Measurements from ENCODE around the gene PI4KA.
"Not testable (repeated sequence)": the region's sequence is repeated elsewhere in the genome, so short reads cannot be mapped to it uniquely, and the experiment has no call there.

PI4KA gene

DNA sequence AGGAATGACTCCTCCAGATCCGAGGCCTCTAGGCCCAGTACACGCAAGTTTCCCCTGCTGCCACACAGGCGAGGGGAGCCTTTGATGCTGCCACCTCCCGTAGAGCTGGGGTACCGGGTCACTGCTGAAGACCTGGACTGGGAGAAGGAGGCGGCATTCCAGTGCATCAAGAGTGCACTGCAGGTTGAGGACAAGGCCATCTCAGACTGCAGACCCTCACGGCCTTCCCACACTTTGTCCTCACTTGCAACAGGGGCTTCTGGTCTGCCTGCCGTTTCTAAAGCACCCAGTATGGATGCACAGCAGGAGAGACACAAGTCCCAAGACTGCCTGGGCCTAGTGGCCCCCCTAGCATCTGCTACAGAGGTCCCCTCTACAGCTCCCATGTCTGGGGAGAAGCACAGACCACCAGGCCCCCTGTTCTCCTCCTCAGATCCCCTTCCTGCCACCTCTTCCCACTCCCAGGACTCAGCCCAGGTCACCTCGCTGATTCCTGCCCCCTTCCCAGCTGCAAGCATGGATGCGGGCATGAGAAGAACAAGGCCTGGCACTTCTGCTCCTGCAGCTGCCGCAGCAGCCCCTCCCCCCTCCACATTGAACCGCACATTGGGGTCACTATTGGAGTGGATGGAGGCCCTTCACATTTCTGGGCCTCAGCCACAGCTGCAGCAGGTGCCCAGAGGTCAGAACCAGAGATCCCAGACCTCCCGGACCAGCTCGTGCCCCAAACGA lies 167.9 kb downstream of the PI4KA start:
- not testable (repeated sequence) for DNase-seq (ENCODE audit: low spot score)

DNA sequence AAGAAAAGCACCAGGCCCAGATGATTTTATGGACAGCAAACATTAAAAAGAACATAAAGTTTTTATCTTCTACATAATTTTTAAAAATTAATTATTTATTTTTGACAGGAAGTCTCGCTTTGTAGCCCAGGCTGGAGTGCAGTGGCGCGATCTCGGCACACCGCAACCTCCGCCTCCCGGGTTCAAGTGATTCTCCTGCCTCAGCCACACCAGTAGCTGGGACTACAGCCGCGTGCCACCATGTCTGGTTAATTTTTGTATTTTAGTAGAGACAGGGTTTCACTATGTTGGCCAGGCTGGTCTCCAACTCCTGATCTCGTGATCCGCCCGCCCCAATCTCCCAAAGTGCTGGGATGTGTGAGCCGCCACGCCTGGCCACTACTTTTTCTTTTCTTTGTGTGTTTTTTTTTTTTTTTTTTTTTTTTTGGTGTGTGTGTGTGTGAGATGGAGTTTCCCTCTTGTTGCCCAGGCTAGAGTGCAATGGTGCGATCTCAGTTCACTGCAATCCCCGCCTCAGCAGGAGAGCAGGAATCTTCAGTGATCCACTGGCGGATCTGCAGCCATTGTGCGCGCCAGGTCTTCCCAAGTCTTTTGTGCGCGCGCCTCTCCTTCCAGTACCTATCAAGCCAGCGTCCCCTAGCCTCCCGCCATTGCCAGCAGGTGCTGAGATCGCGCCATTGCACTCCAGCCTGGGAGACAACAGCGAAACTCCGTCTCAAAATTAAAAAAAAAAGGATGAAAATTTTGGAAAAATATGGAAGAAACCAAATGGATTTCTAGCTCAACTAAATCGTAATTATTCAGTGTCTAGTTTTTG lies 171.0 kb downstream of the PI4KA start:
- not testable (repeated sequence) for DNase-seq (ENCODE audit: low spot score)

DNA sequence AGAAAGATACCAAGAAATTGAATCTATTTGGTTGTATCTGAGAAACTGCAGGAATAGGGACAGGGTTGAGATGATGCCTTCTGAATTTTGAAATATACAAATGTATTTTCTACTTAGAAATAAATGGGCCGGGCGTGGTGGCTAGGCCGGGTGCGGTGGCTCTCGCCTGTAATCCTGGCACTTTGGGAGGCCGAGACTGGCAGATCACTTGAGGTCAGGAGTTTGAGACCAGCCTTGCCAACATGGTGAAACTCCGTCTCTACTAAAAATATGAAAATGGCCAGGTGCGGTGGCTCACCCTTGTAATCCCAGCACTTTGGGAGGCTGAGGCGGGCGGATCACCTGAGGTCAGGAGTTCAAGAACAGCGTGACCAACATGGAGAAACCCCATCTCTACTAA lies 172.8 kb downstream of the PI4KA start:
- not testable (repeated sequence) for DNase-seq (ENCODE audit: low spot score)

DNA sequence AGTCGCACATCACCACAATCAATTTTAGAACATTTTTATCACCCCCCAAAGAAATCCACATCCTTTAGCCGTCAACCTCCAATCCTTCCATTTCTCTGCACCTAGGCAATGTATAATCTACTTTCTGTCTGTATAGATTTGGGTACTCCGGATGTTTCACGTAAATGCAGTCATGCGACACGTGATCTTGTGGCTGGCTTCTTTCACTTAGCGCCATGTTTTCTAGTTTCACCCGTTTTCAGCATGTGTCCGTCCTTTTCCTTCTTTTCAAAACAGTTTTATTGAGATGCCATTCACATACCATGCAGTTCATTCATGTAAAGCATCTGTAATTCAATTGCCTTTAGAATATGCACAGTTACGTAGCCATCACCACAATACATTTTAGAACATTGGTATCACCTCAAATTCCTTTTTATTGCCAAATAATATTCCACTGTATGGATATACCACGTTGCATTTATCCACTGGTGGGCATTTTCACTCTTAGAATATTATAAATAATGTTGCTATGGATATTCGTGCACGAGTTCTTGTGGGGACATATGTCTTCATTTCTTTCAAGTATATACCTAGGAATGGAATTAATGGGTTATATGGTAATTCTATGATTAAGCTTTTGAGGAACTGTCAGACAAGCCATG lies 179.7 kb downstream of the PI4KA start:
- DNase-seq (ENCODE audit: low spot score) = not testable (repeated sequence)

DNA sequence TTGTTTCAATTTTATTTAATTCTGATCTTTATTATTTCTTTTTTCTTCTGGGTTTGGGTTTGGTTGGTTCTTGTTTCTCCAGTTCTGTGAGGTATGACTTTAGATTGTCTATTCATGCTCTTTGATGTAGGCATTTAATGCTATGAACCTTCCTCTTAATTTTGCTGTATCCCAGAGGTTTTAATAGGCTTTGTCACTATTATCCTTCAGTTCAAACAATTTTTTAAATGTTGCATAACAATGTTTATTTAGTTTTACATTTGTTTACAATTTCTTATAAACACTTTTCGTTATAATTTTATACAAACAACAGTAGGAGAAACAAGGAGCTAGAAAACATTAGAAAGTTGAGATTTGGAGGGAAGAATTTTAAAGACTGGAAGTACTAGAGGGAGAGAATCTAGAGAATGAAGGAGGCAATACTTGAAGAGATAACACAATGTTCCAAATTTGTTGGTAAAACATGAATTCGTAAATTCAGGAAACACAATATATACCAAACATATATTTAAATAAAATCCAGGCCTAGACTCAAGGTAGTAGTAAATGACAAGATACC lies 180.8 kb downstream of the PI4KA start:
- DNase-seq (ENCODE audit: low spot score) = no peak

DNA sequence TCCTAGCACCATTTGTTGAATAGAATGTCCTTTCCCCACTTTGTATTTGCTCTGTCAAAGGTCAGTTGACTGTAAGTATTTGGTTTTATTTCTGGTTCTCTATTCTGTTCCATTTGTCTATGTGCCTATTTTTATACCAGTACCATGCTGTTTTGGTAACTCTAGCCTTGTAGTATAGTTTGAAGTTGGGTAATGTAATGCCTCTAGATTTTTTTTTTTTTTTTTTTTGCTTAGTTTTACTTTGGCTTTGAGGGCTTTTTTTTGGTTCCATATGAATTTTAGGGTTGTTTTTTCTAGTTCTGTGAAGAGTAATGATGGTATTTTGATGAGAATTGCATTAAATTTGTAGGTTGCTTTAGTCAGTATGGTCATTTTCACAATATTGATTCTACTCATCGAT lies 183.0 kb downstream of the PI4KA start:
- not testable (repeated sequence) for DNase-seq (ENCODE audit: low spot score)

DNA sequence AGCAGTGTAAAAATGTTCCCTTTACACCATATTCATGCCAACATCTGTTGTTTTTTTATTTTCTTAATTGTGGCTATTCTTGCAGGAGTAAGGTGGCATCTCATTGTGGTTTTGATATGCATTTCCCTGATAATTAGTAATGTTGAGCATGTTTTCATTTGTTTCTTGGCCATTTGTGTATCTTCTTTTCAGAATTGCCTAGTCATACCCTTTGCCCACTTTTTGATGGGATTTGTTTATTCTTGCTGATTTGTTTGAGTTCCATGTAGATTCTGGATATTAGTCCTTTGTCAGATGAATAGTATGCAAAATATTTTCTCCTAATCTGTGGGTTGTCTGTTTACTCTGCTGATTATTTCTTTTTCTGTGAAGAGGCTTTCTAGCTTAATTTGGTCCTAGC lies 183.6 kb downstream of the PI4KA start:
- DNase-seq (ENCODE audit: low spot score) = no peak

DNA sequence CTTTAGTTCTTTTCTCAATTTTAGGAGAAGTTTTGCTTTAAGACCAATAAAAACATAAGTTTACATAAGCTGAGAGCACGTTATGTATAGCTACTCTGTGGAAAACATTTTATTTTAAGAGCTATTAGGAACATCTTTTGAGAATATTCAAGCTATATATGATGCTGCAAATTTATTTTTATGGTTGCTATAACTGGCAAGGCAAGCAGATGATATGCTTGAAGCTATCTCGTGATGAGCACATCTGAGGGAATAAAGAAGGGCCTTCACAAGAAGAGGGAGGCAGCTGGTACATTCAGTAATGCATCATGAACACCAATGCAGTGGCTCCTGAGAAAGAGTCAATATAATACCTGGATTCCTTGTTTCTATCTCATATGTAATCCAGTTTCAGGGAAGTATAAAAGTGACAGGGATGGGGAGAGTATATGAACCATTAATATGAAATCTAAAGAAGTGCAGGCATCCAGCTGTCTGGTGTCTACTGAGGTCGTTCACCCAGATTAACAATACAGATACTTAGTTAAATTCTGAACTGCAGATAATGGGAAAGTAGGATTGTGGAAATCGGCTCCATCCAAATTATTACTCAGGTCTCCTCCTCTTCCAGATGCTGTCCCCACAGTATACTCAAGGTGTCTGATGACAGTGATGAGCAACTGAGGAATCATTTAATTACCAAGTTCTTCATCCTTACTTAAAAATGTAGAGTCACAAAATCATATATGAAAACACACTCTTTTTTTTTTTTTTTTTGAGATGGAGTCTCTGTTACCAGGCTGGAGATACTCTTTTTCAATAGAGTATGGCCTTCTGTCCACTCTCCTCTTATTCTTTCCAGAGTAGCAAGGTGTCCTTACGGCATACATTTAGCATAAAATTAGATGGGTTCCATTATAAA lies 185.1 kb downstream of the PI4KA start:
- no peak for DNase-seq (ENCODE audit: low spot score)

DNA sequence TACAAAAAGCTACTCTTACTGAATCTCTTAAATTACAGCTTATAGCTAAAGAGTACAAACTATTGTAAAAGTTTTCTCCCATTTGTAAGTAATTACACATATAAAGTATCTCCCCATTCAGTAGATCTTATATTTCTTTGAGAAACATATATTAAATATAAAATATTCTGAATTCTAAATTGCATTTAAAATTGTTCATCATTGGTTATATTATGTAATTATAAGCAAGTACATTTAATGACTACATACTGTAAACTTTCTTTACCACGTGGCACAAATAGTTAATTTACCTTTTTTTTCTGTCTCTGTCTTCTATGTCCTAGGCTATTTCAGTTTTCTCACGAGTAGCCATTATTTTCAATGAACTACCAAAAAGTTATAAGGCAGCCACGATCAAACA lies 185.9 kb downstream of the PI4KA start:
- DNase-seq (ENCODE audit: low spot score) = no peak

DNA sequence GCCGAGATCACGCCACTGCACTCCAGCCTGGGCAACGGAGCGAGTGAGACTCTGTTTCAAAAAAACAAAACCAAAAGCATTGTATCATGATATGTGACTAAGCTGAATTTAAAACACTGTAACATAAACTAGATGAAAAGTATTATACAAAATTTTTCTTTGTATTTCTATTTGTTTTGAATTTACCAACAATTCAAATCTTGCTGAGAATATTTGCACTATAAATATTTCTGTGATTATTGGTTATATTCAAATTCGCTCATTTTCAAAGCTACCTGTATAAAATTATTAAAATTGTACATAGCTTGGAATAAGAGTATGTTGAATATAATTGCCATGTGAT lies 186.6 kb downstream of the PI4KA start:
- DNase-seq (ENCODE audit: low spot score) = no peak

DNA sequence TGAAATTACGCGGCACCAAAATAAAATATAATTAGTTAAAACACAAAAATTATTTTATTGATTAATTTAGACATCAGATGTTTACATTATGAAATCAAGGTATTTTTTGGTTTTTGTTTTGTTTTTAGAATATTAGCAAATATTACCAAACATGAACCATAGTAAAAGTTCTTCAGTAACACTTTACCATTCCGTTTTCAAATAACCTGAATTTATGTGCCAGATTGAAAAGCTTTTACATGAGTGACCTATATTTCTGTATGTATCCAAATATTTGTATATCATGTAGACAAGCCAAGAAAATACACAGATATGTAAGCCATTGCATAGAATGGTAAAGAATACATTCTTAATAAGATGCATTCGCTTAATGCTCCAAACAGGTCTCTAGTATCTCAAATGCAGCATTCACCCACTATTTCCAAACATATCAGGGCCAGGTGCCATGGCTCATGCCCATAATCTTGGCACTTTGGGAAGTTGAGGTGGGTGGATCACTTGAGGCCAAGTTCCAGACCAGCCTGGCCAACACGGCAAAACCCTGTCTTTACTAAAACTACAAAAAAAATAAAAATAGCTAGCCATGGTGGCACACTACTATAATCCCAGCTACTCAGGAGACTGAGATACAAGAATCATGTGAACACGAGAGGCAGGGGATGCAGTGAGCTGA lies 187.1 kb downstream of the PI4KA start:
- DNase-seq (ENCODE audit: low spot score) = no peak

DNA sequence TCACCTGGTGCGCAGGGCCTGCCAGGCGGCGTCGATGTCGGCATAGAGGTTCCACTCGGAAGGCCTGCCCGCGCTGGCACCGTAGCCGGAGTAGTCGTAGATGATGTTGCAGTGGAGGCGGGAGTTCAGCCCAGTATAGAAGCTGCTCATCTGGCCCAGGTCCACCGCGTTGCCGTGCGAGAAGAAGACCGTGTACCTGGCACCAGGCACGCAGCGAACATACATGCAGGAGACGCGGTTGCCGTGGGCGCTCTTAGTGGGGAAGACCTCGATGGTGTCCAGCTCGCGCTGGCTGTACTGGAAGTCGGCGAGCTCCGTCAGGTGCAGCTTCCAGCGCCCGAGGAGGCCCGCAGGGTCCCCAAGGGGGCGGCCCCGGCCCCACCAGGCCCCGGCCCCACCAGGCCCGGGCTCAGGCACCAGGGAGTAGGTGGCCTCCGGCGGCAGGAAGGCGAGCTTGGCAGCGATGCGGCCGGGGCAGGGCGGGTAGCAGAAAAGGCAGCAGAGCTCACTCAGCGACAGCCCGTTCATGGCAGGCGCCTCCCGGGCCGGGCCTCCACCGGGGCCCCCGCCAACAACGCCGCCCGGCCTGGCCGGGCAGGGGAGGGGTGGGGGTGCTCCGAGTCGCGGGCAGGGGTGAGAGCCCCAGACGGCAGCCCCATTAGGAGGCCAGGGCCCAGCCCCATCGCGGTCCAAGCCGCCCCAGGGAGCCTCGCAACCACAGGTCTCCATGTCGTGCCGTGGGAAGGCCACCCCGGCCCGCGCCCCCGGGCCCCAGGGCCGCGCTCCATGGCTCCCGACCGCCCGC lies 188.0 kb downstream of the PI4KA start:
- DNase-seq (ENCODE audit: low spot score) = not testable (repeated sequence)

DNA sequence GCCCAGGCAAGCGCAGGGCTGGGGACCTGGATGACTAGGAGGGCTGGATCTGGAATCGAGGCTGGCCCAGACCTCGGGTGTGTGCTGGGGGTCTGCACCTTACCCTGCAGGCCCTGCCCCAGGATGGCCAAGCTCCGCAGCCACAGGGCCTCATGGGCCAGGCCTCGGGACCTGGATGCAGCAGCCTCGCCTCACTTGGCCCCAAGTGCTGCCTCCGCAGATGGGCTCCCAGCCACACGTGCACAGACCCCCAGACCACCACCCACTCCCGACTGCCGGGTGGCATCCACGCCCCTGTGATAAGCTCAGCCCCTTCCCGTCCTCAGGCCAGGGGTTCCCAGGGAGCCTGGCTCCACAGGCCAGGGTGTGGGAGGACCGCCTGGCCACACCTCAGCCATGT lies 188.7 kb downstream of the PI4KA start:
- not testable (repeated sequence) for DNase-seq (ENCODE audit: low spot score)

DNA sequence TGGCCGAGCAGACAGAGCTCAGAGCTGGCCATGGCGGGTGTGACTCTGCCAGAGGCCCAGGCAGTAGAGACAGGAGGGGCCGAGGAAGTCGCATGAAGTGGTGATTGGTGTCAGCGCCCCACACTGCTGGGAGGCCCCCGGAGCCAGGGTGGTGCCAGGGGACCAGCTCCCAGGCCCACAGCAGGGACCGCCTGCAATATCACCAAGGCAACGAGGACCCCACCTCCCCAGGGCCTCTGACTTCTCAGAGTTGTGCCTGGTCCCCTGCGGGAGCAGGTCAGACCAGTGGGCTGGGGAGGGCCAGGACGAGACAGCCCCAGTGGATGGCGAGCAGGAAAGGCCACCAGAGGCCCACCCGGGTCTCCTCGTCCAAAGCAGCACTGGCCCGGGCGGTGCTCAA lies 189.1 kb downstream of the PI4KA start:
- not testable (repeated sequence) for DNase-seq (ENCODE audit: low spot score)

DNA sequence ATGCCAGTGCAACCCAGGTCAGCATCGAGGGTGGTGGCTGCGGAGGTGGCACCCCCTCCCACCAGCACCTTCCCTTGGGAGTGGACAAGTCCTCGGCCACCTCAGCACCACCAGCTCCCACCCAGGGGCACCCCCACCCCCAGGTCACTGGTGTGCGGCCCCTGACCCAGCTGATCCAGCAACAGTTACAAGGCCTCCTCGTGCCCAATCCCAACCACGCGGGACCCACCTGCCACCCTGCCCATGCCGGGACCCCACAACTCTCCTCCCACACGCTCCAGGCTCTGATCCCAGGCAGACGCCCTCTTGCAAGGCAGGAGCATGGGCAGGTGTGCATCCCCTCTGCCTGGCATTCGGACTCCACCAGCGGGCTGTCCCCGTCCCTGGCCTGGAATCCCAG lies 189.8 kb downstream of the PI4KA start:
- DNase-seq (ENCODE audit: low spot score) = not testable (repeated sequence)

DNA sequence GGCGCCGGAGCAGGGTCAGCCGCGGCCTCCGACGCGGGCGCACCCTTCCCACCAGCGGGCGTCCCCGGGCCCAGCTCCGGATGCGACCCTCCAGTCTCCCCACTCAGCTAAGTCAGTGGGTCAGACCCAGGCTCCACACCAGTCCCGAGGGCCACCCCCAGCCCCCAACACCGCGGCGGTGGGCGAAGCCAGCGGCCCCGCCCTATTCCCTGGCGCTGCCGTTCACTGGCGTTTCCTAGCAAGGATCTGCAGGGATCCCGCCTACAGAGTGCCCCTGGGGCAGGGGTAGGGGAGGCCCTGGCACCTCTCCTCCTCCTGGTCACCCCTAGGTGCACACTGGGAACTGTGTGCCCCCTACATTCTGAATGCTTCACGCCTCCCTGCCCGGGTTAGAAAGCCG lies 190.4 kb downstream of the PI4KA start:
- not testable (repeated sequence) for DNase-seq (ENCODE audit: low spot score)

DNA sequence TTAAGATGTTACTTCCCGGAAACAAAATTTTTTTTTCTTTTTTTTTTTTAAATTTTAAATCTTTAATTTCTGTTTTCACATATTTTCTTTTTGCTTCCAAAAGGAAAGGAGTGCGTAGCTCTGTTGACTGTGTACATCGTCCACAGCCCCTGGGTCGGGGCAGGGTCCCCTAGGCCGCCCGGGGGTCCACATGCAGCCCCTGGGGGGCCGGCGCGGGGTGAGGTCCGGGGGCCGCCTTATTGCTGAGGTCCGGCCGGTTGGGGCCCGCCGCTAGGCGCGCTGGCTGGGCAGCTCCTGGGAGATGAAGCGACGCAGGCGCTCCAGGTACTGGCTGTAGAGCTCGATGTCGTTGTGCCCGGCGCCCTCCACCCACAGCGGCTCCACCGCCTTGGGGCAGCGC lies 191.1 kb downstream of the PI4KA start:
- not testable (repeated sequence) for DNase-seq (ENCODE audit: low spot score)

DNA sequence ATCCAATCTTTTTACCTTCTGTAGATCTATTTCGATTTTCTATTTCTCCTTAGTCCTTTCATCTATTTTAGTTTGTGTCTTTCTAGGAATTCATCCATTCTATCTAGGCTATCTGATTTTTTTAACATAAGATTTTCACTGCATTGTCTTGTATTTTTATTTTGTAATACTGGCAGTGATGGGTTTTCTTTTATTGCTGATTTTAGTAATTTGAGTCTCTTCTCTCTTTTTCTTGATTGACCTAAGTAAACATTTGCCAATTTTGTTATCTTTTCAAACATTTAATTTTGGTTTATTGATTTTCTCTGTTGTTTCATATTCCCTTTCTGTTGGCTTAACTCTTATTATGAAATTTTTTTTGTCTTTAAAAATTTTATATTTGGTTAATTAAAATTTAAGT lies 192.1 kb downstream of the PI4KA start:
- DNase-seq (ENCODE audit: low spot score) = no peak

DNA sequence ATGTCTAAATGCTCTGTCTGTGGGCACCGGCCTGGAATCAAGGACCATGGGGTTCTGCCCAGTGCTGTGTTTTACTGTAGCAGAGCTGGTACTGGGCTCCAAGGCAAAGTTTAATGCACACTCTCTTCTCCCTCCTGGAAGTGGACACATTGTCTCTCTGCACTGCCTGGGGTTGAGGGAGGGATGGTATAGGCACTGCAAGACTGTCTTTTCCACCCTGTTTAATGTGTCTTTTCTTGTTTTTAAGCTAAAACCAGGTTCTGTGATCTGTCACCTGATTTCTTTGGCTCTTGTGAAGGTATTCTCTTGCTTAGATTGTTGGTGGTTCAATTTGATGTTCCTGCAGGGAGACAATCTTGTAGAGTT lies 194.0 kb downstream of the PI4KA start:
- no peak for DNase-seq (ENCODE audit: low spot score)

DNA sequence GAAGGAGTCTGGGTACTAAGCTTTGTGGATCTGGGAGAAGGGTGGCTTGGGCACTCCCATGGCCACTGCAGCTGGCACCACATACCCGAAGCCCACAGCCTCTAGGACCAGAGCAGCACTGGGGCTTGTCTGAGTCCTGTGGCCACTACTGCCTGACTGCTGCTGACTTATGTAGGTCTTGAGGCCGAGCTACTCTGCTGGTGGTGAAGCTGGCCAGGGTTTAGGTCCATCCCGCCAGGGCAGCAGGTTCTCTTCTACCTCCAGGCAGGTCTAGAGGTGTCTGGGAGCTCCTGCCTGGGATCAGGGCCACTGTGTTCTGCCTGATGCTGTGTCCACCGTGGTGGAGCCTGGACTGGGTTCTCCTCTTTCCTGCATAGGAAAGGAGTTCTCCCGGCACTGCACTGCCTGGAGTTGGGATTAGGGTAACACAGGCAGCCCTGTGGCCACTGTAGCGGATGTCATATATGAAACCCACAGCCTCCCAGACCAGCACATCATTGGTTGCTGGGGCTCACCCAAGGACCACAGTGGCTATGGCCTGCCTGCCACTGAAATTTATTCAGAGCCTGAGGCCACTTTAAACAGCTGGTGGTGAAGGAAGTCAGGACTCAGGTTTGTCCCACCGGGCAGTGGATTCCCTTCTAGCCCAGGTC lies 194.5 kb downstream of the PI4KA start:
- no peak for DNase-seq (ENCODE audit: low spot score)

Data from kidney capillary endothelial cell (primary cell).